HL-60 (cell line): Measurements from ENCODE around the gene PTGER4.
A peak's percentile ranks its signal among the peaks of the same experiment; 100 is the strongest.

Source experiments
- DNase-seq, 2 experiments: peaks; one replicate each; pipeline ENCODE4 v3.0.0-alpha.2; 2010 to 2020; ENCODE audit warnings: low read depth in 1 of 2, low spot score in 1 of 2
- H3K27ac ChIP-seq: fragments of 250-450 bp; sonication (Bioruptor Pico); replicated peaks from 2 replicates; pipeline ENCODE4 v1.5.1; 2020; ENCODE audit warnings: mild to moderate bottlenecking, moderate library complexity
- H3K27me3 ChIP-seq: fragments of 250-450 bp; sonication (Bioruptor Pico); 2 replicates; pipeline ENCODE4 v1.5.1; 2021; ENCODE audit warnings: mild to moderate bottlenecking, moderate library complexity; ENCODE audit not compliant: insufficient read depth, poor library complexity, severe bottlenecking
- H3K4me3 ChIP-seq: replicated peaks from 2 replicates; pipeline ENCODE4 v1.5.1; 2011; ENCODE audit warnings: mild to moderate bottlenecking, control low read depth, low read length; ENCODE audit not compliant: insufficient read depth
- GABPA ChIP-seq: IDR thresholded peaks from 2 replicates; pipeline ENCODE4 v1.6.1; 2012; ENCODE audit warnings: low read depth
- POLR2AphosphoS5 ChIP-seq: IDR thresholded peaks from 2 replicates; pipeline ENCODE4 v1.6.1; 2012; ENCODE audit warnings: low read depth
- SPI1 ChIP-seq: IDR thresholded peaks from 2 replicates; pipeline ENCODE4 v1.6.1; 2012; ENCODE audit warnings: low read depth, mild to moderate bottlenecking, borderline replicate concordance
- long read RNA-seq: library from polyadenylated mRNA; unstranded; transcript quantifications from one replicate; pipeline ENCODE4 v2.0.0, GENCODE V29; 2020
- TF ChIP-seq, protein P1 (sequence below): IDR thresholded peaks from 2 replicates; pipeline ENCODE4 v1.6.1; 2012; ENCODE audit warnings: low read depth; ENCODE audit not compliant: insufficient replicate concordance
- TF ChIP-seq, protein P2 (sequence below): IDR thresholded peaks from one replicate; pipeline ENCODE4 v1.5.1; 2011; ENCODE audit warnings: low read length, control low read depth, inconsistent platforms; ENCODE audit not compliant: insufficient read depth

The PTGER4 gene
- long read RNA-seq, transcript PTGER4-203 (2 exons, 560 nt): major isoform, 14 of 26 reads
- long read RNA-seq, transcript PTGER4-201 (3 exons, 3,848 nt): minor isoform, 11 of 26 reads
- long read RNA-seq, partial matches to known transcripts: 0 of 26 reads
- long read RNA-seq, other reads (novel, unspliced or antisense): 1 of 26 reads

DNA sequence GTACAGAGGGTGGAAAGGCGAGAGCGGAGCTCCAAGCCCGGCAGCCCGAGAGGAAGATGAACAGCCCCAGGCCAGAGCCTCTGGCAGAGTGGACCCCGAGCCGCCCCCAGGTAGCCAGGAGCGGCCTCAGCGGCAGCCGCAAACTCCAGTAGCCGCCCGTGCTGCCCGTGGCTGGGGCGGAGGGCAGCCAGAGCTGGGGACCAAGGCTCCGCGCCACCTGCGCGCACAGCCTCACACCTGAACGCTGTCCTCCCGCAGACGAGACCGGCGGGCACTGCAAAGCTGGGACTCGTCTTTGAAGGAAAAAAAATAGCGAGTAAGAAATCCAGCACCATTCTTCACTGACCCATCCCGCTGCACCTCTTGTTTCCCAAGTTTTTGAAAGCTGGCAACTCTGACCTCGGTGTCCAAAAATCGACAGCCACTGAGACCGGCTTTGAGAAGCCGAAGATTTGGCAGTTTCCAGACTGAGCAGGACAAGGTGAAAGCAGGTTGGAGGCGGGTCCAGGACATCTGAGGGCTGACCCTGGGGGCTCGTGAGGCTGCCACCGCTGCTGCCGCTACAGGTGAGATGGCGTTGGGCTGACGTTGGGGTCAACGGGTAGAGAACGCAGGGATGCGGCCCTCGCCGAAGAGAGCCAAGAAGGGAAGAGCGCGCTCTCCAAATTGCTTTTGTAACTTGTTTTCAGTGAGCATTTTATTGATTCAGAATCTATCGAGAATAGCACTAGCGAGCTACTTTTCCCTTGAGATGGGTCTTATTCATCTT is at the start of gene PTGER4:
TSS of gene PTGER4 (plus strand) at position 3 of the 769 bp plus-strand sequence. CDS start 1,079 bp downstream, outside the sequence.
- no peaks in the 10 kb centered on the region for H3K27me3 ChIP-seq
- H3K27ac ChIP-seq: peak within 1 kb of the TSS; percentile 95
- TF ChIP-seq SPI1: no peak
- TF ChIP-seq POLR2AphosphoS5: peak; percentile 79
- TF ChIP-seq, protein P1, sequence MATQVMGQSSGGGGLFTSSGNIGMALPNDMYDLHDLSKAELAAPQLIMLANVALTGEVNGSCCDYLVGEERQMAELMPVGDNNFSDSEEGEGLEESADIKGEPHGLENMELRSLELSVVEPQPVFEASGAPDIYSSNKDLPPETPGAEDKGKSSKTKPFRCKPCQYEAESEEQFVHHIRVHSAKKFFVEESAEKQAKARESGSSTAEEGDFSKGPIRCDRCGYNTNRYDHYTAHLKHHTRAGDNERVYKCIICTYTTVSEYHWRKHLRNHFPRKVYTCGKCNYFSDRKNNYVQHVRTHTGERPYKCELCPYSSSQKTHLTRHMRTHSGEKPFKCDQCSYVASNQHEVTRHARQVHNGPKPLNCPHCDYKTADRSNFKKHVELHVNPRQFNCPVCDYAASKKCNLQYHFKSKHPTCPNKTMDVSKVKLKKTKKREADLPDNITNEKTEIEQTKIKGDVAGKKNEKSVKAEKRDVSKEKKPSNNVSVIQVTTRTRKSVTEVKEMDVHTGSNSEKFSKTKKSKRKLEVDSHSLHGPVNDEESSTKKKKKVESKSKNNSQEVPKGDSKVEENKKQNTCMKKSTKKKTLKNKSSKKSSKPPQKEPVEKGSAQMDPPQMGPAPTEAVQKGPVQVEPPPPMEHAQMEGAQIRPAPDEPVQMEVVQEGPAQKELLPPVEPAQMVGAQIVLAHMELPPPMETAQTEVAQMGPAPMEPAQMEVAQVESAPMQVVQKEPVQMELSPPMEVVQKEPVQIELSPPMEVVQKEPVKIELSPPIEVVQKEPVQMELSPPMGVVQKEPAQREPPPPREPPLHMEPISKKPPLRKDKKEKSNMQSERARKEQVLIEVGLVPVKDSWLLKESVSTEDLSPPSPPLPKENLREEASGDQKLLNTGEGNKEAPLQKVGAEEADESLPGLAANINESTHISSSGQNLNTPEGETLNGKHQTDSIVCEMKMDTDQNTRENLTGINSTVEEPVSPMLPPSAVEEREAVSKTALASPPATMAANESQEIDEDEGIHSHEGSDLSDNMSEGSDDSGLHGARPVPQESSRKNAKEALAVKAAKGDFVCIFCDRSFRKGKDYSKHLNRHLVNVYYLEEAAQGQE: no peak
- no peak for TF ChIP-seq GABPA
- TF ChIP-seq, protein P2, sequence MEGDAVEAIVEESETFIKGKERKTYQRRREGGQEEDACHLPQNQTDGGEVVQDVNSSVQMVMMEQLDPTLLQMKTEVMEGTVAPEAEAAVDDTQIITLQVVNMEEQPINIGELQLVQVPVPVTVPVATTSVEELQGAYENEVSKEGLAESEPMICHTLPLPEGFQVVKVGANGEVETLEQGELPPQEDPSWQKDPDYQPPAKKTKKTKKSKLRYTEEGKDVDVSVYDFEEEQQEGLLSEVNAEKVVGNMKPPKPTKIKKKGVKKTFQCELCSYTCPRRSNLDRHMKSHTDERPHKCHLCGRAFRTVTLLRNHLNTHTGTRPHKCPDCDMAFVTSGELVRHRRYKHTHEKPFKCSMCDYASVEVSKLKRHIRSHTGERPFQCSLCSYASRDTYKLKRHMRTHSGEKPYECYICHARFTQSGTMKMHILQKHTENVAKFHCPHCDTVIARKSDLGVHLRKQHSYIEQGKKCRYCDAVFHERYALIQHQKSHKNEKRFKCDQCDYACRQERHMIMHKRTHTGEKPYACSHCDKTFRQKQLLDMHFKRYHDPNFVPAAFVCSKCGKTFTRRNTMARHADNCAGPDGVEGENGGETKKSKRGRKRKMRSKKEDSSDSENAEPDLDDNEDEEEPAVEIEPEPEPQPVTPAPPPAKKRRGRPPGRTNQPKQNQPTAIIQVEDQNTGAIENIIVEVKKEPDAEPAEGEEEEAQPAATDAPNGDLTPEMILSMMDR: no peak
- DNase-seq: peak in 1 of 2 experiments; percentile 10
- H3K4me3 ChIP-seq: peak within 1 kb of the TSS; percentile 74

DNA sequence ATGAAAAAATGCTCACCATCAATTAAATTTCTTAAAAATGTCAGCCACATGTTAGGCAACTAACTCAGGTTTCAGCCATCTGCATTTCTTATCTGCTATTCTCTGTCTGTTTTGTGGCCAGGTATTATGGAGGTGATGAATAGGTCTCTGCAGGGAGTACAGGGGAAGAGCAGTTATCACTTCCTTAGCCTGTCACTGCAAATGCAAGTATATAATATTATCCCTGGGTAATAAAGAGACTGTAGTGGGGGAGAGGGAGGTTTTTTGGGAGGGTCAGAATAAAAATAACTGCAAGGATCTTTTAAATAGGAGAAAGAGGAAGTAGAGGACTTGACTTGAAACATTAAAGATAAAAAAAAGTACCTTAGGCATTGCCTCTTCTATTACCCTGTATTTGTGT is 49.6 kb upstream of the PTGER4 start:
- no peak overlapping the region for H3K4me3 ChIP-seq
- H3K27me3 ChIP-seq: no peaks in the 10 kb centered on the region
- TF ChIP-seq GABPA (no peak), POLR2AphosphoS5 (no peak), SPI1 (no peak)
- TF ChIP-seq, protein P2: no peak
- TF ChIP-seq, protein P1: no peak
- H3K27ac ChIP-seq: no peak overlapping the region
- DNase-seq: no peak

DNA sequence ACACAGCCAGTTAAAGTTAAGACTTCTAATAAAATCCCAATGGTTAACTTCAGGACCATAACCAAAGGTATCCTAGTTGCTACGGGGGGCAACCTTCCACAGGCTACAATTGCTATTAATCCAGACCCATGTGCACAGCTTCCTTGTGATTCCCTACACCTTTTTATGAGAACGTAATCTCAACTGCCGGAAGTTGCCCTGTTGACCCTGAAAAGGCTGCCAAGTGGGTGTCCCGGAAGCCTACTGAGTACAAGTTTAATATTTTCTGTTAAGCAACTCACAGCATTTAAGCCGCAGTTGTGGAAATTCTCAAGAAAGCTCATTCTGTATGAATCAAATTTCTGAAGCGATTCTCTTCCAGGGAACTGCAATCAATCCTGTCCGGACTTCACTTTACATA is 48.5 kb upstream of the PTGER4 start:
- Histone ChIP-seq H3K27me3 (no peaks in the 10 kb centered on the region), H3K27ac (no peak overlapping the region), H3K4me3 (no peak overlapping the region)
- DNase-seq: no peak
- no peak for TF ChIP-seq GABPA
- no peak for TF ChIP-seq POLR2AphosphoS5
- no peak for TF ChIP-seq SPI1
- TF ChIP-seq, protein P1: no peak
- TF ChIP-seq, protein P2: no peak
